H1 (cell line): ENCODE measurements around the gene COPZ1. TPM values are rescaled to one million over a fixed set of nuclear protein-coding genes. Genes with fewer than 3 reads are reported as not detected.

Experiments
- CTCF ChIA-PET: fragments of 300-600 bp; sonication (Branson Sonifier 250); formaldehyde crosslinking; loops from one replicate; lab custom pipeline; 2021; ENCODE audit not compliant: partially characterized antibody; lab: Charles Lee
- POLR2A ChIA-PET: fragments of 300-600 bp; sonication (Branson Sonifier 250); formaldehyde crosslinking; loops from one replicate; lab custom pipeline; 2021; ENCODE audit warnings: inconsistent platforms; ENCODE audit not compliant: partially characterized antibody; lab: Charles Lee
- DNase-seq, 2 experiments: peaks; one replicate each; pipeline versions ENCODE4 v3.0.0 to v3.0.0-alpha.2; 2010 to 2022; ENCODE audit warnings: low spot score in 2 of 2, low read depth in 1 of 2, mixed read lengths in 1 of 2
- FAIRE-seq: peaks from 2 replicates; lab custom pipeline; 2011; peaks lifted over from hg19 to GRCh38; lab: Jason Lieb, UNC
- H2AFZ ChIP-seq: 2 replicates; pipeline ENCODE4 v1.8.1; 2012; ENCODE audit warnings: low read length, inconsistent platforms
- H2AK5ac ChIP-seq: 2 replicates; pipeline ENCODE4 v1.6.1; 2013; ENCODE audit warnings: low read depth, low read length
- H2BK120ac ChIP-seq: replicated peaks from 2 replicates; pipeline ENCODE3; 2013; ENCODE audit warnings: low read depth, low read length, inconsistent platforms
- H2BK12ac ChIP-seq: 2 replicates; pipeline ENCODE4 v1.6.1; 2013; ENCODE audit warnings: low read depth, low read length
- H2BK15ac ChIP-seq: 2 replicates; pipeline ENCODE4 v1.6.1; 2013; ENCODE audit warnings: low read length
- H2BK20ac ChIP-seq: 2 replicates; pipeline ENCODE4 v1.6.1; 2013; ENCODE audit warnings: low read length
- H2BK5ac ChIP-seq: 2 replicates; pipeline ENCODE4 v1.6.1; 2013; ENCODE audit warnings: low read depth, low read length
- H3K14ac ChIP-seq: 2 replicates; pipeline ENCODE4 v1.6.1; 2013; ENCODE audit warnings: inconsistent platforms; ENCODE audit not compliant: insufficient read length
- H3K18ac ChIP-seq: 2 replicates; pipeline ENCODE4 v1.6.1; 2013; ENCODE audit warnings: low read length; ENCODE audit errors: extremely low read depth
- H3K23ac ChIP-seq: 2 replicates; pipeline ENCODE4 v1.6.1; 2013; ENCODE audit warnings: inconsistent platforms; ENCODE audit not compliant: insufficient read length
- H3K23me2 ChIP-seq: 2 replicates; pipeline ENCODE4 v1.6.1; 2013; ENCODE audit warnings: low read depth, low read length
- H3K27ac ChIP-seq: 2 replicates; pipeline ENCODE4 v1.6.1; 2011; ENCODE audit warnings: low read depth, low read length, inconsistent platforms
- H3K27me3 ChIP-seq, 4 experiments: replicated peaks in 1 of 4; 1 replicate in 1 of 4; 2 replicates in 3 of 4; pipeline versions ENCODE4 v1.6.1 to v1.8.1; 2011 to 2013; ENCODE audit warnings: low read length in 3 of 4, mild to moderate bottlenecking in 3 of 4, inconsistent platforms in 2 of 4, mixed read lengths in 2 of 4, moderate library complexity in 1 of 4; ENCODE audit not compliant: control insufficient read depth in 3 of 4, insufficient read depth in 3 of 4; ENCODE audit errors: extremely low read depth in 1 of 4
- H3K36me3 ChIP-seq, 4 experiments: 2 replicates each; pipeline versions ENCODE4 v1.6.1 to v1.8.1; 2011 to 2013; ENCODE audit warnings: mild to moderate bottlenecking in 4 of 4, low read length in 3 of 4, moderate library complexity in 2 of 4, control low read depth in 1 of 4, inconsistent platforms in 1 of 4; ENCODE audit not compliant: insufficient read depth in 4 of 4, control insufficient read depth in 2 of 4
- H3K4ac ChIP-seq: replicated peaks from 2 replicates; pipeline ENCODE3; 2013; ENCODE audit warnings: low read length, low read depth, mixed read lengths, inconsistent platforms; ENCODE audit not compliant: insufficient read length
- H3K4me1 ChIP-seq, 4 experiments: replicated peaks in 1 of 4; 1 replicate in 1 of 4; 2 replicates in 3 of 4; pipeline versions ENCODE4 v1.6.1 to v1.8.1; 2011 to 2013; ENCODE audit warnings: low read length in 3 of 4, inconsistent platforms in 2 of 4, mixed read lengths in 1 of 4; ENCODE audit not compliant: insufficient read depth in 4 of 4, control insufficient read depth in 3 of 4
- H3K4me2 ChIP-seq, 2 experiments: 2 replicates each; pipeline versions ENCODE4 v1.6.1 to v1.8.1; 2011 to 2013; ENCODE audit warnings: low read depth in 2 of 2, low read length in 2 of 2, control low read depth in 1 of 2, inconsistent platforms in 1 of 2, mild to moderate bottlenecking in 1 of 2; ENCODE audit not compliant: insufficient read depth in 1 of 2
- H3K4me3 ChIP-seq, 4 experiments: fragments of 200-600, 300-600 bp in 1 of 4; sonication (generic), shearing (Covaris generic), sonication (Bioruptor Twin) in 1 of 4; 2 replicates each; pipeline versions ENCODE4 v1.5.1 to v1.8.1; 2011 to 2016; ENCODE audit warnings: low read length in 4 of 4, low read depth in 3 of 4, control low read depth in 2 of 4, inconsistent platforms in 2 of 4, mild to moderate bottlenecking in 2 of 4, mixed read lengths in 1 of 4, moderate library complexity in 1 of 4; ENCODE audit not compliant: insufficient read depth in 2 of 4; ENCODE audit errors: extremely low read depth in 1 of 4
- H3K56ac ChIP-seq: replicated peaks from 2 replicates; pipeline ENCODE3; 2013; ENCODE audit warnings: low read depth, mild to moderate bottlenecking, mixed read lengths, low read length, inconsistent platforms; ENCODE audit not compliant: insufficient read length
- H3K79me1 ChIP-seq: 2 replicates; pipeline ENCODE4 v1.6.1; 2013; ENCODE audit warnings: low read depth, low read length, control low read depth
- H3K79me2 ChIP-seq, 2 experiments: 2 replicates each; pipeline versions ENCODE4 v1.6.1 to v1.8.1; 2012 to 2013; ENCODE audit warnings: low read length in 2 of 2, mild to moderate bottlenecking in 2 of 2, inconsistent platforms in 1 of 2; ENCODE audit not compliant: insufficient read depth in 2 of 2, control insufficient read depth in 1 of 2
- H3K9ac ChIP-seq, 4 experiments: replicated peaks in 1 of 4; 1 replicate in 1 of 4; 2 replicates in 3 of 4; pipeline versions ENCODE4 v1.6.1 to v1.8.1; 2011 to 2013; ENCODE audit warnings: low read depth in 3 of 4, low read length in 3 of 4, control low read depth in 2 of 4, mild to moderate bottlenecking in 2 of 4, moderate library complexity in 2 of 4, inconsistent platforms in 1 of 4; ENCODE audit errors: extremely low read depth in 1 of 4
- H3K9me3 ChIP-seq, 2 experiments: 2 replicates each; pipeline versions ENCODE4 v1.6.1 to v1.8.1; 2012 to 2013; ENCODE audit warnings: mild to moderate bottlenecking in 2 of 2, moderate library complexity in 2 of 2, control low read depth in 1 of 2, inconsistent platforms in 1 of 2, low read depth in 1 of 2, low read length in 1 of 2, mixed read lengths in 1 of 2; ENCODE audit not compliant: insufficient read depth in 2 of 2
- H4K20me1 ChIP-seq, 2 experiments: replicated peaks in 1 of 2; 2 replicates each; pipeline versions ENCODE3 to v1.8.1; 2011 to 2013; ENCODE audit warnings: inconsistent platforms in 2 of 2, low read length in 2 of 2, mild to moderate bottlenecking in 1 of 2; ENCODE audit not compliant: insufficient read depth in 2 of 2, control insufficient read depth in 1 of 2
- H4K5ac ChIP-seq: 2 replicates; pipeline ENCODE4 v1.6.1; 2013; ENCODE audit warnings: low read length, low read depth, mixed read lengths, inconsistent platforms; ENCODE audit not compliant: insufficient read length
- H4K8ac ChIP-seq: 2 replicates; pipeline ENCODE4 v1.8.0; 2013; ENCODE audit warnings: mild to moderate bottlenecking, moderate library complexity, low read length, inconsistent platforms; ENCODE audit not compliant: insufficient read depth; ENCODE audit errors: extremely low read depth
- H4K91ac ChIP-seq: replicated peaks from 2 replicates; pipeline ENCODE3; 2013; ENCODE audit warnings: low read length, mixed read lengths, inconsistent platforms; ENCODE audit not compliant: insufficient read length
- EZH2 ChIP-seq: fragments of 200-600 bp; sonication (generic); IDR thresholded peaks from 2 replicates; pipeline ENCODE4 v1.7.1; 2012; ENCODE audit warnings: low read depth, mild to moderate bottlenecking, moderate library complexity, low read length, inconsistent platforms; ENCODE audit not compliant: severe bottlenecking
- JUND ChIP-seq: IDR thresholded peaks from 2 replicates; pipeline ENCODE4 v1.6.1; 2011; ENCODE audit warnings: mild to moderate bottlenecking, improper control_type of control experiment, low read length
- KDM1A ChIP-seq: fragments of 200-600, 300-600 bp; sonication (generic); IDR thresholded peaks from 2 replicates; pipeline ENCODE4 v1.7.1; 2016; ENCODE audit warnings: mild to moderate bottlenecking, low read length, borderline replicate concordance
- NANOG ChIP-seq: IDR thresholded peaks from 2 replicates; pipeline ENCODE4 v1.6.1; 2011; ENCODE audit warnings: low read length, low read depth, mild to moderate bottlenecking, inconsistent platforms; ENCODE audit not compliant: insufficient read depth, poor library complexity, severe bottlenecking
- RAD21 ChIP-seq, 2 experiments: IDR thresholded peaks in 1 of 2; conservative IDR thresholded peaks in 1 of 2; 2 replicates each; pipeline ENCODE4 v1.6.1; 2011; ENCODE audit warnings: low read depth in 2 of 2, low read length in 2 of 2, improper control_type of control experiment in 1 of 2, inconsistent platforms in 1 of 2, mild to moderate bottlenecking in 1 of 2, moderate library complexity in 1 of 2
- TCF12 ChIP-seq: IDR thresholded peaks from 2 replicates; pipeline ENCODE4 v1.6.1; 2011; ENCODE audit warnings: low read depth, mild to moderate bottlenecking, low read length
- TEAD4 ChIP-seq: IDR thresholded peaks from 2 replicates; pipeline ENCODE4 v1.6.1; 2012; ENCODE audit warnings: low read depth, low read length, inconsistent platforms, mixed read lengths
- YY1 ChIP-seq: IDR thresholded peaks from 2 replicates; pipeline ENCODE4 v1.6.1; 2011; ENCODE audit warnings: low read depth, mild to moderate bottlenecking, low read length
- ZNF274 ChIP-seq: IDR thresholded peaks from 2 replicates; pipeline ENCODE4 v1.7.0; 2012; ENCODE audit warnings: low read length, borderline replicate concordance; ENCODE audit errors: extremely low read depth
- WGBS, 2 experiments: shearing (Covaris generic) in 1 of 2; methylation state at CpG; one replicate each; pipeline versions ENCODE4 v1.1.6 to v1.1.7; 2013 to 2015; ENCODE audit warnings: low lambda C conversion rate in 2 of 2, mixed read lengths in 2 of 2, inconsistent platforms in 1 of 2, low coverage in 1 of 2, missing lambda C conversion rate in 1 of 2; ENCODE audit not compliant: insufficient replicate concordance in 2 of 2, insufficient coverage in 1 of 2, insufficient read length in 1 of 2; ENCODE audit errors: extremely low coverage in 1 of 2, missing lambda C conversion rate in 1 of 2; 5-methylcytosine and 5-hydroxymethylcytosine counted together
- polyA plus RNA-seq, 7 experiments: library from polyadenylated mRNA; depleted of rRNA in 3 of 7; stranded (reverse) in 5 of 7; unstranded in 2 of 7; fragments of >200 nt in 5 of 7; fragments of 200-250 nt in 2 of 7; gene quantifications; 1 replicate in 5 of 7; 2 replicates in 1 of 7; 4 replicates in 1 of 7; pipeline versions ENCODE4 v1.2.1 to v1.2.3, GENCODE V29; 2011 to 2013; ENCODE audit warnings: missing spikeins in 2 of 7, mixed read lengths in 2 of 7
- total RNA-seq: library from RNA; stranded (reverse); fragmentation: NEBNext Ultra II Directional; extraction: Animal tissue kit (Norgen Biotek cat#: 25700); gene quantifications from 2 replicates; pipeline ENCODE4 v1.2.1, GENCODE V29; 2021
- TF ChIP-seq, protein P1 (sequence below), 3 experiments: IDR thresholded peaks; 1 replicate in 2 of 3; 2 replicates in 1 of 3; pipeline versions ENCODE4 v1.5.1 to v1.6.1; 2011; ENCODE audit warnings: low read length in 3 of 3, mild to moderate bottlenecking in 3 of 3, inconsistent platforms in 2 of 3, low read depth in 1 of 3, moderate library complexity in 1 of 3; ENCODE audit not compliant: insufficient read depth in 1 of 3; ENCODE audit errors: control extremely low read depth in 1 of 3

Gene COPZ1
- total and polyA plus RNA-seq, 2 of the 8 experiments (the other 6 are each of a cell fraction or from before 2014, with no cell fraction given), result 103 to 133 TPM

GRCh38 chr12:54394281-54394719 lies 69.4 kb downstream of the COPZ1 start:
- peak; percentile 42 for FAIRE-seq
- H3K79me2 ChIP-seq, result no peaks in the 10 kb centered on the region
- H3K4me1 ChIP-seq, result peaks cover 11 to 28% (median 22%) of the 10 kb centered on the region in 4 experiments
- no peak overlapping the region for H4K5ac ChIP-seq
- POLR2A ChIA-PET, result interaction anchor here (0.8 kb wide), 2 partner anchors 113 to 114 kb away, joined by 3 read pairs; partner anchors contain the start of gene HNRNPA1
- no peak overlapping the region for H3K56ac ChIP-seq
- H3K4ac ChIP-seq, result no peak overlapping the region
- H3K4me3 ChIP-seq, result no peak overlapping the region; a peak in 1 of 8 replicates
- no peak overlapping the region for H3K27ac ChIP-seq
- H3K4me2 ChIP-seq, result no peak overlapping the region
- H2AFZ ChIP-seq, result no peak overlapping the region
- peaks cover 3 to 9% (median 6%) of the 10 kb centered on the region in 4 experiments; a peak in 4 of 8 replicates for H3K36me3 ChIP-seq
- WGBS, 2 experiments, result 27% methylated on average over 4 of the region's 4 CpGs; no CpG with 5 or more reads in 1 of the 2 experiments
- H3K9me3 ChIP-seq, result no peaks in the 10 kb centered on the region
- H3K79me1 ChIP-seq, result no peaks in the 10 kb centered on the region
- H2BK12ac ChIP-seq, result no peak overlapping the region; the same call in 1 of the 2 replicates
- H2BK15ac ChIP-seq, result no peak overlapping the region
- CTCF ChIA-PET, result interaction anchor here (0.6 to 5.5 kb wide), 15 partner anchors 7 to 173 kb away, joined by 3 to 110 read pairs (median 7); partner anchors contain the start of gene ZNF385A
- H2BK120ac ChIP-seq, result no peak overlapping the region
- no peak overlapping the region for H3K14ac ChIP-seq
- no peak overlapping the region for H2AK5ac ChIP-seq
- no peak overlapping the region for H4K91ac ChIP-seq
- peak in 1 of 2 experiments; percentile 86 for DNase-seq
- no peak overlapping the region for H2BK5ac ChIP-seq
- no peak overlapping the region for H4K8ac ChIP-seq
- no peak overlapping the region for H3K9ac ChIP-seq
- H3K27me3 ChIP-seq, result peaks cover 0 to 4% (median 0%) of the 10 kb centered on the region in 4 experiments; a peak in 2 of 7 replicates
- no peak overlapping the region for H3K23ac ChIP-seq
- H3K18ac ChIP-seq, result no peak overlapping the region; the same call in 1 of the 2 replicates
- no peak overlapping the region for H2BK20ac ChIP-seq
- peaks cover 10% of the 10 kb centered on the region; the same call in 1 of the 2 replicates for H3K23me2 ChIP-seq
- peaks cover 0 to 4% of the 10 kb centered on the region in 2 experiments for H4K20me1 ChIP-seq
- peak; percentile 60; the same call in 1 of the 2 replicates for TF ChIP-seq TEAD4
- peak; percentile 55; the same call in 1 of the 2 replicates for TF ChIP-seq YY1
- TF ChIP-seq, protein P1, sequence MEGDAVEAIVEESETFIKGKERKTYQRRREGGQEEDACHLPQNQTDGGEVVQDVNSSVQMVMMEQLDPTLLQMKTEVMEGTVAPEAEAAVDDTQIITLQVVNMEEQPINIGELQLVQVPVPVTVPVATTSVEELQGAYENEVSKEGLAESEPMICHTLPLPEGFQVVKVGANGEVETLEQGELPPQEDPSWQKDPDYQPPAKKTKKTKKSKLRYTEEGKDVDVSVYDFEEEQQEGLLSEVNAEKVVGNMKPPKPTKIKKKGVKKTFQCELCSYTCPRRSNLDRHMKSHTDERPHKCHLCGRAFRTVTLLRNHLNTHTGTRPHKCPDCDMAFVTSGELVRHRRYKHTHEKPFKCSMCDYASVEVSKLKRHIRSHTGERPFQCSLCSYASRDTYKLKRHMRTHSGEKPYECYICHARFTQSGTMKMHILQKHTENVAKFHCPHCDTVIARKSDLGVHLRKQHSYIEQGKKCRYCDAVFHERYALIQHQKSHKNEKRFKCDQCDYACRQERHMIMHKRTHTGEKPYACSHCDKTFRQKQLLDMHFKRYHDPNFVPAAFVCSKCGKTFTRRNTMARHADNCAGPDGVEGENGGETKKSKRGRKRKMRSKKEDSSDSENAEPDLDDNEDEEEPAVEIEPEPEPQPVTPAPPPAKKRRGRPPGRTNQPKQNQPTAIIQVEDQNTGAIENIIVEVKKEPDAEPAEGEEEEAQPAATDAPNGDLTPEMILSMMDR (IDR thresholded peaks at IDR 0.05; ENCODE audit: control extremely low read depth in 1 of 3, insufficient read depth in 1 of 3, low read depth in 1 of 3, low read length in 3 of 3), result peak; percentile 41 to 85 (median 78)
- no peak for TF ChIP-seq NANOG
- no peak for TF ChIP-seq JUND
- no peak for TF ChIP-seq TCF12
- no peak for TF ChIP-seq ZNF274
- peak; percentile 90 for TF ChIP-seq KDM1A
- TF ChIP-seq EZH2, result no peak
- peak; percentile 60 to 75 for TF ChIP-seq RAD21 (IDR thresholded peaks at IDR 0.05 in 1 of 2, conservative IDR thresholded peaks at IDR 0.05 in 1 of 2; ENCODE audit: low read depth in 2 of 2, low read length in 2 of 2)
